IMR-90 (cell line): ENCODE data around the gene CPO. TPM values are rescaled to one million over a fixed set of nuclear protein-coding genes. Genes with fewer than 3 reads are reported as not detected.

ENCODE experiments used
- ATAC-seq: fragments of 200-7000 bp; cut with Tn5 transposase; 2 replicates; pipeline ENCODE4 v1.9.1; 2020; ENCODE audit warnings: low read depth, mild to moderate bottlenecking, moderate library complexity
- BruUV-seq: library from RNA; stranded (reverse); fragments of 400-500 nt; replicated peaks from 2 replicates; lab custom pipeline; 2021; lab: Mats Ljungman, UMichigan
- CTCF ChIA-PET: fragments of 300-600 bp; formaldehyde crosslinking; extraction: SDS; loops from one replicate; lab custom pipeline; 2021; ENCODE audit warnings: antibody characterized with exemption; lab: Yijun Ruan, JAX
- POLR2A ChIA-PET: fragments of 300-600 bp; sonication (Branson Sonifier 250); formaldehyde crosslinking; loops from one replicate; lab custom pipeline; 2022; ENCODE audit warnings: antibody characterized with exemption; ENCODE audit not compliant: unreplicated experiment; lab: Charles Lee
- DNase-seq: peaks from one replicate; pipeline ENCODE4 v3.0.0; 2013
- H2AFZ ChIP-seq: replicated peaks from 2 replicates; pipeline ENCODE3; 2013; ENCODE audit warnings: low read length, mild to moderate bottlenecking; ENCODE audit not compliant: poor library complexity
- H2AK5ac ChIP-seq: 2 replicates; pipeline ENCODE4 v1.6.1; 2013; ENCODE audit warnings: low read depth, low read length, inconsistent platforms
- H2AK9ac ChIP-seq: replicated peaks from 2 replicates; pipeline ENCODE3; 2013; ENCODE audit warnings: mild to moderate bottlenecking, low read depth, low read length, moderate library complexity; ENCODE audit not compliant: poor library complexity
- H2BK120ac ChIP-seq: 2 replicates; pipeline ENCODE4 v1.6.1; 2013; ENCODE audit warnings: low read depth, low read length, inconsistent platforms
- H2BK15ac ChIP-seq: 3 replicates; pipeline ENCODE4 v1.6.1; 2013; ENCODE audit warnings: low read depth, low read length, inconsistent platforms
- H2BK20ac ChIP-seq: 2 replicates; pipeline ENCODE4 v1.6.1; 2013; ENCODE audit warnings: low read depth, mild to moderate bottlenecking, inconsistent platforms, low read length, moderate library complexity
- H2BK5ac ChIP-seq: 2 replicates; pipeline ENCODE4 v1.6.1; 2013; ENCODE audit warnings: mild to moderate bottlenecking, low read depth, low read length, inconsistent platforms; ENCODE audit not compliant: poor library complexity, severe bottlenecking
- H3K14ac ChIP-seq: replicated peaks from 2 replicates; pipeline ENCODE4 v1.6.1; 2013; ENCODE audit warnings: low read depth, low read length, inconsistent platforms
- H3K18ac ChIP-seq: 2 replicates; pipeline ENCODE4 v1.6.1; 2013; ENCODE audit warnings: low read depth, low read length, control low read depth
- H3K23ac ChIP-seq: 2 replicates; pipeline ENCODE4 v1.6.1; 2013; ENCODE audit warnings: low read depth, low read length, inconsistent platforms
- H3K27ac ChIP-seq: 2 replicates; pipeline ENCODE4 v1.5.1; 2013; ENCODE audit warnings: mild to moderate bottlenecking, control low read depth, low read length; ENCODE audit not compliant: insufficient read depth
- H3K27me3 ChIP-seq: 2 replicates; pipeline ENCODE4 v1.6.1; 2013; ENCODE audit warnings: low read length; ENCODE audit not compliant: control insufficient read depth, insufficient read depth
- H3K36me3 ChIP-seq: 2 replicates; pipeline ENCODE4 v1.6.1; 2013; ENCODE audit warnings: low read length, mixed read lengths; ENCODE audit not compliant: control insufficient read depth, insufficient read depth
- H3K4ac ChIP-seq: 2 replicates; pipeline ENCODE4 v1.6.1; 2013; ENCODE audit warnings: low read depth, low read length, inconsistent platforms
- H3K4me1 ChIP-seq: 2 replicates; pipeline ENCODE4 v1.6.1; 2013; ENCODE audit warnings: low read length, mixed read lengths; ENCODE audit not compliant: control insufficient read depth, insufficient read depth
- H3K4me2 ChIP-seq: 2 replicates; pipeline ENCODE4 v1.6.1; 2013; ENCODE audit warnings: low read depth, mild to moderate bottlenecking, control low read depth, low read length, moderate library complexity
- H3K4me3 ChIP-seq: 2 replicates; pipeline ENCODE4 v1.5.1; 2013; ENCODE audit warnings: low read depth, mild to moderate bottlenecking, control low read depth, low read length, moderate library complexity; ENCODE audit not compliant: insufficient read depth
- H3K56ac ChIP-seq: 2 replicates; pipeline ENCODE4 v1.6.1; 2013; ENCODE audit warnings: low read length, inconsistent platforms; ENCODE audit not compliant: insufficient read depth; ENCODE audit errors: extremely low read depth
- H3K79me1 ChIP-seq, 2 experiments: 2 replicates each; pipeline ENCODE4 v1.6.1; 2013; ENCODE audit warnings: low read length in 2 of 2, inconsistent platforms in 1 of 2, low read depth in 1 of 2
- H3K9ac ChIP-seq: 2 replicates; pipeline ENCODE4 v1.6.1; 2013; ENCODE audit warnings: low read depth, low read length, control low read depth
- H3K9me1 ChIP-seq: 2 replicates; pipeline ENCODE4 v1.6.1; 2013; ENCODE audit warnings: low read length, inconsistent platforms; ENCODE audit not compliant: insufficient read depth
- H3K9me3 ChIP-seq: 2 replicates; pipeline ENCODE4 v1.6.1; 2013; ENCODE audit warnings: low read length; ENCODE audit not compliant: control insufficient read depth, insufficient read depth
- H4K20me1 ChIP-seq: 2 replicates; pipeline ENCODE4 v1.6.1; 2013; ENCODE audit warnings: low read length, inconsistent platforms; ENCODE audit not compliant: insufficient read depth
- H4K5ac ChIP-seq: 2 replicates; pipeline ENCODE4 v1.6.1; 2013; ENCODE audit warnings: mild to moderate bottlenecking, low read depth, low read length, control low read depth
- H4K8ac ChIP-seq, 2 experiments: 2 replicates each; pipeline ENCODE4 v1.6.1; 2013; ENCODE audit warnings: low read depth in 2 of 2, low read length in 2 of 2, control low read depth in 1 of 2, inconsistent platforms in 1 of 2
- H4K91ac ChIP-seq: 2 replicates; pipeline ENCODE4 v1.6.1; 2013; ENCODE audit warnings: low read depth, low read length, inconsistent platforms; ENCODE audit not compliant: insufficient read depth
- BHLHE40 ChIP-seq: fragments of 150-350 bp; IDR thresholded peaks from 2 replicates; pipeline ENCODE4 v1.6.1; 2016; ENCODE audit warnings: mild to moderate bottlenecking, low read depth, low read length
- CEBPB ChIP-seq: IDR thresholded peaks from 2 replicates; pipeline ENCODE4 v1.6.1; 2012; ENCODE audit warnings: low read depth, low read length, improper control_type of control experiment
- CHD1 ChIP-seq: IDR thresholded peaks from 2 replicates; pipeline ENCODE4 v1.6.1; 2012; ENCODE audit warnings: low read depth, low read length, improper control_type of control experiment
- CTCF ChIP-seq: conservative IDR thresholded peaks from 2 replicates; pipeline ENCODE4 v1.5.1; 2012; ENCODE audit warnings: mild to moderate bottlenecking, low read depth, low read length, improper control_type of control experiment
- ELK1 ChIP-seq: fragments of 150-350 bp; IDR thresholded peaks from 2 replicates; pipeline ENCODE4 v1.6.1; 2016; ENCODE audit warnings: low read depth, mild to moderate bottlenecking, low read length, moderate library complexity, borderline replicate concordance
- FOS ChIP-seq: fragments of 150-350 bp; IDR thresholded peaks from 2 replicates; pipeline ENCODE4 v1.6.1; 2016; ENCODE audit warnings: low read depth, low read length
- MAFK ChIP-seq: IDR thresholded peaks from 2 replicates; pipeline ENCODE4 v1.6.1; 2012; ENCODE audit warnings: low read depth, low read length, improper control_type of control experiment
- MAZ ChIP-seq: IDR thresholded peaks from 2 replicates; pipeline ENCODE4 v1.6.1; 2012; ENCODE audit warnings: low read depth, mild to moderate bottlenecking, low read length, improper control_type of control experiment, moderate library complexity, borderline replicate concordance
- MXI1 ChIP-seq: IDR thresholded peaks from 2 replicates; pipeline ENCODE4 v1.6.1; 2012; ENCODE audit warnings: low read depth, mild to moderate bottlenecking, low read length, moderate library complexity, borderline replicate concordance
- NFE2L2 ChIP-seq: fragments of 150-350 bp; IDR thresholded peaks from 2 replicates; pipeline ENCODE4 v1.6.1; 2016; ENCODE audit warnings: low read depth, mild to moderate bottlenecking, low read length
- POLR2A ChIP-seq: IDR thresholded peaks from 2 replicates; pipeline ENCODE4 v1.6.1; 2012; ENCODE audit warnings: mild to moderate bottlenecking, low read depth, low read length
- RAD21 ChIP-seq: IDR thresholded peaks from 2 replicates; pipeline ENCODE4 v1.6.1; 2012; ENCODE audit warnings: low read length, improper control_type of control experiment
- RCOR1 ChIP-seq: IDR thresholded peaks from 2 replicates; pipeline ENCODE4 v1.6.1; 2012; ENCODE audit warnings: mild to moderate bottlenecking, low read length, improper control_type of control experiment; ENCODE audit not compliant: insufficient replicate concordance
- RFX5 ChIP-seq: IDR thresholded peaks from 2 replicates; pipeline ENCODE4 v1.8.0; 2012; ENCODE audit warnings: low read depth, mild to moderate bottlenecking, low read length, moderate library complexity
- SMC3 ChIP-seq: fragments of 150-350 bp; IDR thresholded peaks from 2 replicates; pipeline ENCODE4 v1.6.1; 2016; ENCODE audit warnings: low read depth, mild to moderate bottlenecking, antibody characterized with exemption, low read length, moderate library complexity
- USF2 ChIP-seq: fragments of 150-350 bp; IDR thresholded peaks from 2 replicates; pipeline ENCODE4 v1.6.1; 2017; ENCODE audit warnings: mild to moderate bottlenecking, antibody characterized with exemption, low read length, low read depth
- WGBS, 2 experiments: methylation state at CpG; one replicate each; pipeline versions ENCODE4 v1.1.5 to v1.1.7; 2013; ENCODE audit warnings: missing lambda C conversion rate in 2 of 2; ENCODE audit not compliant: insufficient read length in 1 of 2; ENCODE audit errors: extremely low coverage in 2 of 2; 5-methylcytosine and 5-hydroxymethylcytosine counted together
- dilution Hi-C: fragments of 300-500 bp; cut with HindIII; formaldehyde crosslinking; loops from one replicate; pipeline ENCODE4 v1.14.3; 2018; ENCODE audit warnings: low sequenced_read_pairs; ENCODE audit not compliant: unreplicated experiment
- in situ Hi-C: fragments of 300-500 bp; cut with MboI; formaldehyde crosslinking; loops from 3 replicates; pipeline ENCODE4 v1.14.3; 2019; ENCODE audit warnings: low sequenced_read_pairs, inconsistent platforms, mixed read lengths
- intact Hi-C: fragments of 100-400 bp; cut with micrococcal nuclease; formaldehyde crosslinking; loops from 2 replicates; pipeline ENCODE4 v1.10.0; 2022
- polyA plus RNA-seq, 3 experiments: library from polyadenylated mRNA; depleted of rRNA; stranded (reverse); fragments of >200 nt; gene quantifications; 2 replicates each; pipeline ENCODE4 v1.2.3, GENCODE V29; 2012; ENCODE audit warnings: low replicate concordance in 1 of 3
- total RNA-seq: library from RNA; depleted of rRNA; stranded (reverse); fragments of >200 nt; gene quantifications from 2 replicates; pipeline ENCODE4 v1.2.3, GENCODE V29; 2012

CPO gene
- total and polyA plus RNA-seq, 2 of the 4 experiments (the other 2 are of a cell fraction), result not detected

GRCh38 chr2:206991070-206991469 is 51.8 kb downstream of the CPO start:
- Histone ChIP-seq H3K4me1 (peaks cover 11% of the 10 kb centered on the region), H4K8ac (no peak overlapping the region), H3K9me1 (no peaks in the 10 kb centered on the region), H3K9ac (no peak overlapping the region), H2AFZ (no peak overlapping the region), H4K91ac (no peak overlapping the region), H4K5ac (no peak overlapping the region), H2AK9ac (no peak overlapping the region), H3K23ac (no peak overlapping the region), H2BK15ac (no peak overlapping the region), H4K20me1 (no peaks in the 10 kb centered on the region), H3K56ac (no peak overlapping the region), H3K27ac (no peak overlapping the region), H3K4ac (no peak overlapping the region), H3K18ac (no peak overlapping the region; the same call in 1 of the 2 replicates), H3K27me3 (no peaks in the 10 kb centered on the region), H2AK5ac (no peak overlapping the region), H3K79me1 (no peaks in the 10 kb centered on the region), H3K4me2 (no peak overlapping the region), H3K4me3 (no peak overlapping the region), H3K14ac (no peak overlapping the region), H2BK5ac (no peak overlapping the region), H3K9me3 (no peaks in the 10 kb centered on the region), H2BK120ac (no peak overlapping the region), H2BK20ac (no peak overlapping the region), H3K36me3 (no peaks in the 10 kb centered on the region)
- dilution Hi-C loops (no loop called here), intact Hi-C loops (no loop called here), in situ Hi-C loops (no loop called here)
- DNase-seq (no peak), ATAC-seq (no peak)
- no peak for TF ChIP-seq POLR2A
- TF ChIP-seq RFX5, result no peak
- no peak for TF ChIP-seq RCOR1
- TF ChIP-seq MAZ, result no peak
- no peak for TF ChIP-seq BHLHE40
- TF ChIP-seq FOS, result no peak
- TF ChIP-seq CHD1, result no peak
- TF ChIP-seq MAFK, result no peak
- no peak for TF ChIP-seq CEBPB
- TF ChIP-seq CTCF, result no peak
- no peak for TF ChIP-seq USF2
- TF ChIP-seq MXI1, result no peak
- TF ChIP-seq ELK1, result no peak
- no peak for TF ChIP-seq NFE2L2
- TF ChIP-seq RAD21, result no peak
- TF ChIP-seq SMC3, result no peak
- no CpG with 5 or more reads among the region's 2 CpGs for WGBS, 2 experiments
- BruUV-seq, result no TSS peak
- ChIA-PET CTCF (interaction anchor here (0.8 kb wide), 1 partner anchor 482 kb away, joined by 3 read pairs; no protein-coding TSS in a partner anchor), POLR2A (interaction anchor here (1.0 kb wide), 1 partner anchor 174 kb away, joined by 3 read pairs; no protein-coding TSS in a partner anchor)
